GM23338 (cell line): ENCODE measurements around the gene AKR7A3. TPM values are rescaled to one million over a fixed set of nuclear protein-coding genes. Genes with fewer than 3 reads are reported as not detected.

ENCODE experiments used
- ATAC-seq: fragments of 200-7000 bp; cut with Tn5 transposase; 3 replicates; pipeline ENCODE4 v1.9.1; 2020
- DNase-seq: peaks from one replicate; pipeline ENCODE4 v3.0.0-alpha.2; 2015; ENCODE audit warnings: low spot score
- H2AFZ ChIP-seq: fragments of 200-600 bp; sonication (generic); 2 replicates; pipeline ENCODE4 v1.8.0; 2016; ENCODE audit warnings: antibody characterized with exemption, mild to moderate bottlenecking, moderate library complexity
- H3F3A ChIP-seq: fragments of 200-600 bp; sonication (generic); replicated peaks from 2 replicates; pipeline ENCODE4 v1.8.0; 2017; ENCODE audit warnings: antibody characterized with exemption, mixed run types, low read depth
- H3K27ac ChIP-seq: fragments of 200-600 bp; sonication (generic); 2 replicates; pipeline ENCODE4 v1.6.1; 2016; ENCODE audit warnings: low read depth
- H3K27me3 ChIP-seq: fragments of 200-600 bp; sonication (generic); 2 replicates; pipeline ENCODE4 v1.8.0; 2016; ENCODE audit warnings: mild to moderate bottlenecking, mixed run types, moderate library complexity; ENCODE audit not compliant: insufficient read depth
- H3K36me3 ChIP-seq: fragments of 200-600 bp; sonication (generic); 2 replicates; pipeline ENCODE4 v1.8.0; 2016; ENCODE audit warnings: mild to moderate bottlenecking; ENCODE audit not compliant: insufficient read depth
- H3K4me1 ChIP-seq: fragments of 200-600 bp; sonication (generic); 2 replicates; pipeline ENCODE4 v1.8.0; 2016; ENCODE audit warnings: mild to moderate bottlenecking, moderate library complexity; ENCODE audit not compliant: insufficient read depth
- H3K4me2 ChIP-seq: fragments of 200-600 bp; sonication (generic); 2 replicates; pipeline ENCODE4 v1.7.1; 2017; ENCODE audit warnings: mixed run types
- H3K4me3 ChIP-seq: fragments of 200-600 bp; sonication (generic); 2 replicates; pipeline ENCODE4 v1.6.1; 2016; ENCODE audit warnings: mixed run types
- H3K79me2 ChIP-seq: fragments of 200-600 bp; sonication (generic); replicated peaks from 2 replicates; pipeline ENCODE4 v1.8.0; 2017; ENCODE audit warnings: mild to moderate bottlenecking; ENCODE audit not compliant: insufficient read depth
- H3K9me2 ChIP-seq: fragments of 200-600 bp; sonication (generic); 2 replicates; pipeline ENCODE4 v1.8.0; 2017; ENCODE audit not compliant: insufficient read depth
- H4K20me1 ChIP-seq: fragments of 200-600 bp; sonication (generic); replicated peaks from 2 replicates; pipeline ENCODE4 v1.8.0; 2017; ENCODE audit warnings: mild to moderate bottlenecking; ENCODE audit not compliant: insufficient read depth
- H3K27ac Mint-ChIP-seq: 2 replicates; pipeline ENCODE4 v1.8.0; 2020; ENCODE audit warnings: inconsistent platforms, mild to moderate bottlenecking, moderate library complexity, mixed read lengths
- H3K27me3 Mint-ChIP-seq: 3 replicates; pipeline ENCODE4 v1.8.0; 2022; ENCODE audit warnings: low read depth, mild to moderate bottlenecking, moderate library complexity, mixed read lengths, inconsistent platforms; ENCODE audit not compliant: insufficient read depth, poor library complexity
- H3K36me3 Mint-ChIP-seq: 3 replicates; pipeline ENCODE4 v1.8.0; 2021; ENCODE audit warnings: low read depth, mild to moderate bottlenecking, inconsistent platforms, moderate library complexity, mixed read lengths
- H3K4me1 Mint-ChIP-seq: 3 replicates; pipeline ENCODE4 v1.8.0; 2020; ENCODE audit warnings: mild to moderate bottlenecking, inconsistent platforms, mixed read lengths
- H3K4me3 Mint-ChIP-seq: 3 replicates; pipeline ENCODE4 v1.8.0; 2021; ENCODE audit warnings: moderate library complexity, mild to moderate bottlenecking, inconsistent platforms, mixed read lengths
- H3K9me3 Mint-ChIP-seq: 3 replicates; pipeline ENCODE4 v1.8.0; 2020; ENCODE audit warnings: moderate library complexity, mild to moderate bottlenecking, inconsistent platforms, mixed read lengths
- CREB1 ChIP-seq: fragments of 250-450 bp; sonication (Bioruptor Pico); IDR thresholded peaks from 2 replicates; pipeline ENCODE4 v1.5.0; 2020; ENCODE audit warnings: low read depth, mild to moderate bottlenecking, moderate library complexity
- CTCF ChIP-seq, 2 experiments: fragments of 200-600 bp in 1 of 2; sonication (generic) in 1 of 2; conservative IDR thresholded peaks; 2 replicates each; pipeline versions ENCODE4 v1.5.1 to v1.6.1; 2016 to 2017; ENCODE audit warnings: antibody characterized with exemption in 2 of 2, low read depth in 2 of 2, mild to moderate bottlenecking in 2 of 2, moderate library complexity in 1 of 2
- ETS1 ChIP-seq: IDR thresholded peaks from 2 replicates; pipeline ENCODE4 v1.6.1; 2016; ENCODE audit warnings: antibody characterized with exemption
- EZH2 ChIP-seq: fragments of 200-600 bp; sonication (generic); IDR thresholded peaks from one replicate; pipeline ENCODE4 v1.8.0; 2017; ENCODE audit warnings: antibody characterized with exemption, mild to moderate bottlenecking, low read depth; ENCODE audit not compliant: unreplicated experiment
- EZH2phosphoT487 ChIP-seq: fragments of 200-600 bp; sonication (generic); IDR thresholded peaks from one replicate; pipeline ENCODE4 v1.8.1; 2018; ENCODE audit warnings: antibody characterized with exemption; ENCODE audit not compliant: unreplicated experiment
- JUNB ChIP-seq: IDR thresholded peaks from one replicate; pipeline ENCODE4 v1.6.1; 2016; ENCODE audit warnings: antibody characterized with exemption; ENCODE audit not compliant: unreplicated experiment
- NANOG ChIP-seq: IDR thresholded peaks from 2 replicates; pipeline ENCODE4 v1.6.1; 2016; ENCODE audit warnings: antibody characterized with exemption, borderline replicate concordance
- POLR2AphosphoS5 ChIP-seq: IDR thresholded peaks from 2 replicates; pipeline ENCODE4 v1.6.1; 2016; ENCODE audit warnings: antibody characterized with exemption, low read depth
- STAT1 ChIP-seq: IDR thresholded peaks from one replicate; pipeline ENCODE4 v1.6.1; 2016; ENCODE audit warnings: antibody characterized with exemption; ENCODE audit not compliant: unreplicated experiment
- ZNF114 ChIP-seq: fragments of 250-450 bp; sonication (Bioruptor Pico); IDR thresholded peaks from 2 replicates; pipeline ENCODE4 v1.5.0; 2020; ENCODE audit warnings: mild to moderate bottlenecking, moderate library complexity
- ZNF331 ChIP-seq: fragments of 250-450 bp; sonication (Bioruptor Pico); IDR thresholded peaks from 2 replicates; pipeline ENCODE4 v1.5.0; 2020; ENCODE audit warnings: low read depth, mild to moderate bottlenecking, moderate library complexity
- polyA plus RNA-seq: library from polyadenylated mRNA; unstranded; fragments of >200 nt; fragmentation: Nextera tagmentation; extraction: Ambion mirVana; gene quantifications from 2 replicates; pipeline ENCODE4 v1.2.1, GENCODE V29; 2016
- total RNA-seq: library from RNA; depleted of rRNA; stranded (reverse); fragments of >200 nt; shearing (Covaris generic); gene quantifications from 2 replicates; pipeline ENCODE4 v1.2.3, GENCODE V29; 2014

AKR7A3 gene
- total and polyA plus RNA-seq, 2 experiments from 2014 or later: 0.14 to 0.86 TPM

GRCh38 chr1:19251305-19252196, 37.0 kb downstream of the AKR7A3 start, which contains the start of the genes EMC1 and MRTO4:
Gene EMC1 (minus strand): TSS chr1:19251524. CDS start chr1:19251509, 15 bp downstream.
Gene MRTO4 (plus strand): TSS chr1:19251805. CDS start chr1:19251836, 31 bp downstream.
- Histone ChIP-seq H2AFZ (peak within 1 kb of the TSS; percentile 100), H3K27me3 (no peaks in the 10 kb centered on the region), H3K4me1 (peaks cover 19% of the 10 kb centered on the region), H3K79me2 (peaks cover 95% of the 10 kb centered on the region), H3F3A (no peaks in the 10 kb centered on the region), H4K20me1 (peaks cover 30% of the 10 kb centered on the region), H3K27ac (peak within 1 kb of the TSS; percentile 95), H3K4me2 (peak within 1 kb of the TSS; percentile 94), H3K36me3 (peaks cover 10% of the 10 kb centered on the region), H3K4me3 (peak within 1 kb of the TSS; percentile 99), H3K9me2 (no peaks in the 10 kb centered on the region)
- Mint-ChIP-seq H3K27me3 (peaks cover 13% of the 10 kb centered on the region), H3K9me3 (peaks cover 3% of the 10 kb centered on the region; the same call in 1 of the 3 replicates), H3K36me3 (peaks cover 29% of the 10 kb centered on the region), H3K4me3 (peak within 1 kb of the TSS; percentile 100), H3K4me1 (peaks cover 19% of the 10 kb centered on the region), H3K27ac (peak within 1 kb of the TSS; percentile 99)
- ATAC-seq (peak; percentile 90), DNase-seq (peak; percentile 91)
- no peak for TF ChIP-seq EZH2phosphoT487
- no peak for TF ChIP-seq ZNF331 (CRISPR knock-in tag)
- TF ChIP-seq NANOG: no peak
- peak; percentile 82 for TF ChIP-seq POLR2AphosphoS5
- peak; percentile 35; the same call in 1 of the 2 replicates for TF ChIP-seq CREB1
- TF ChIP-seq ETS1: peak; percentile 72

GRCh38 chr1:19250629-19251304, 37.8 kb downstream of the AKR7A3 start:
- Mint-ChIP-seq H3K27me3 (peaks cover 13% of the 10 kb centered on the region), H3K4me1 (peaks cover 19% of the 10 kb centered on the region), H3K4me3 (peak overlapping the region; percentile 100), H3K9me3 (peaks cover 3% of the 10 kb centered on the region; the same call in 1 of the 3 replicates), H3K27ac (peak overlapping the region; percentile 99), H3K36me3 (peaks cover 21% of the 10 kb centered on the region)
- H3K4me3 ChIP-seq: peak overlapping the region; percentile 99
- H3F3A ChIP-seq: no peaks in the 10 kb centered on the region
- peaks cover 7% of the 10 kb centered on the region for H3K36me3 ChIP-seq
- ATAC-seq: peak; percentile 5; the same call in 1 of the 3 replicates
- H3K9me2 ChIP-seq: no peaks in the 10 kb centered on the region
- H3K27me3 ChIP-seq: no peaks in the 10 kb centered on the region
- H2AFZ ChIP-seq: peak overlapping the region; percentile 100
- peak; percentile 54 for DNase-seq
- H3K79me2 ChIP-seq: peaks cover 96% of the 10 kb centered on the region
- H3K4me2 ChIP-seq: peak overlapping the region; percentile 94
- peak overlapping the region; percentile 95 for H3K27ac ChIP-seq
- peaks cover 30% of the 10 kb centered on the region for H4K20me1 ChIP-seq
- H3K4me1 ChIP-seq: peaks cover 19% of the 10 kb centered on the region
- TF ChIP-seq EZH2 (no peak), JUNB (no peak), CTCF (conservative IDR thresholded peaks at IDR 0.05; ENCODE audit: low read depth in 2 of 2) (no peak), NANOG (no peak), ZNF331 (CRISPR knock-in tag) (no peak), POLR2AphosphoS5 (no peak), STAT1 (no peak), ZNF114 (CRISPR knock-in tag) (no peak)
